ENCODE measurements around the gene ADAM29.

GRCh38 chr4:174940002-174940401 lies 21.8 kb downstream of the ADAM29 start:
- TF ChIP-seq CTCF (IDR thresholded peaks at IDR 0.05) (no peak), POLR2A (IDR thresholded peaks at IDR 0.05) (no peak)
